Esophagus muscularis mucosa (tissue), 4 donors: ENCODE results near the gene HOXD1. TPM values are rescaled to one million over a fixed set of nuclear protein-coding genes. Genes with fewer than 3 reads are reported as not detected.

ENCODE experiments used
- DNase-seq: peaks from one replicate; pipeline ENCODE4 v3.0.0-alpha.2; 2017; ENCODE audit errors: extremely low spot score
- H3K27ac ChIP-seq, 4 donors: fragments of 200-600 bp; sonication (generic); replicated peaks in 1 of 4; 1 replicate in 3 of 4; 2 replicates in 1 of 4; pipeline ENCODE4 v1.5.1; 2016 to 2019; ENCODE audit warnings: mild to moderate bottlenecking in 1 of 4
- H3K27me3 ChIP-seq, 4 donors: fragments of 200-600 bp; sonication (generic); one replicate each; pipeline versions ENCODE4 v1.5.1 to v1.6.0; 2016 to 2019
- H3K36me3 ChIP-seq, 4 donors: fragments of 200-600 bp; sonication (generic); one replicate each; pipeline ENCODE4 v1.5.1; 2016 to 2019
- H3K4me1 ChIP-seq, 4 donors: fragments of 200-600 bp; sonication (generic); one replicate each; pipeline ENCODE4 v1.5.1; 2016 to 2019
- H3K4me3 ChIP-seq, 4 donors: fragments of 200-600 bp; sonication (generic); 1 replicate in 2 of 4; 2 replicates in 2 of 4; pipeline ENCODE4 v1.5.1; 2016 to 2019; ENCODE audit warnings: mild to moderate bottlenecking in 4 of 4, moderate library complexity in 1 of 4
- H3K9me3 ChIP-seq, 4 donors: fragments of 200-600 bp; sonication (generic); 1 replicate in 3 of 4; 2 replicates in 1 of 4; pipeline ENCODE4 v1.5.1; 2016 to 2019
- CTCF ChIP-seq, 3 experiments: fragments of 200-600 bp in 2 of 3; fragments of 450-650 bp in 1 of 3; sonication (generic) in 2 of 3; IDR thresholded peaks; one replicate each; pipeline ENCODE4 v1.5.1; 2017 to 2019; ENCODE audit warnings: antibody characterized with exemption in 3 of 3, mild to moderate bottlenecking in 2 of 3, moderate library complexity in 1 of 3
- EP300 ChIP-seq: sonication (generic); formaldehyde crosslinking; IDR thresholded peaks from one replicate; pipeline ENCODE4 v1.6.1; 2017; ENCODE audit warnings: antibody characterized with exemption
- POLR2A ChIP-seq: fragments of 450-650 bp; IDR thresholded peaks from one replicate; pipeline ENCODE4 v1.6.1; 2017; ENCODE audit warnings: antibody characterized with exemption, moderate library complexity, mild to moderate bottlenecking, low read depth
- POLR2AphosphoS5 ChIP-seq, 2 donors: sonication (generic); formaldehyde crosslinking; IDR thresholded peaks; one replicate each; pipeline ENCODE4 v1.6.1; 2017; ENCODE audit warnings: antibody characterized with exemption in 2 of 2
- WGBS: methylation state at CpG from one replicate; pipeline ENCODE4 v1.1.5; 2018; 5-methylcytosine and 5-hydroxymethylcytosine counted together
- intact Hi-C: fragments of 100-400 bp; cut with DNase I; formaldehyde crosslinking; loops from one replicate; pipeline ENCODE4 v1.15.1; 2023
- total RNA-seq, 4 donors: library from RNA; depleted of rRNA; stranded (reverse); fragments of >200 nt; gene quantifications; one replicate each; pipeline versions ENCODE4 v1.1.0 to v1.2.1, GENCODE V29; 2016

Gene HOXD1
- total RNA-seq, 4 donors from 2014 or later, result 0.19 to 0.34 TPM; not detected in 2

- H3K27ac ChIP-seq, result no peak overlapping the region
- intact Hi-C loops, result no loop called here
- no peak for DNase-seq
- TF ChIP-seq CTCF (IDR thresholded peaks at IDR 0.05) (no peak), POLR2A (no peak), POLR2AphosphoS5 (IDR thresholded peaks at IDR 0.05) (no peak), EP300 (no peak)
- 49% methylated on average over 2 of the region's 2 CpGs for WGBS
- no peaks in the 10 kb centered on the region for H3K4me1 ChIP-seq
- no peaks in the 10 kb centered on the region for H3K36me3 ChIP-seq
- H3K9me3 ChIP-seq, result no peaks in the 10 kb centered on the region
- H3K27me3 ChIP-seq, result peaks cover 0 to 28% (median 0%) of the 10 kb centered on the region in 4 donors
- H3K4me3 ChIP-seq, result no peak overlapping the region
Measured at GRCh38 chr2:176234156-176234555, 45.7 kb downstream of the HOXD1 start.

GRCh38 chr2:176234940-176235339 is 46.5 kb downstream of the HOXD1 start:
- no peak overlapping the region for H3K4me3 ChIP-seq
- no peaks in the 10 kb centered on the region for H3K36me3 ChIP-seq
- intact Hi-C loops, result no loop called here
- no peak for TF ChIP-seq EP300
- no peak for TF ChIP-seq POLR2A
- TF ChIP-seq POLR2AphosphoS5 (IDR thresholded peaks at IDR 0.05), result no peak
- no peak for TF ChIP-seq CTCF (IDR thresholded peaks at IDR 0.05)
- WGBS, result 38% methylated on average over 1 of the region's 1 CpG
- H3K27me3 ChIP-seq, result peaks cover 0 to 20% (median 0%) of the 10 kb centered on the region in 4 donors
- DNase-seq, result no peak
- no peaks in the 10 kb centered on the region for H3K9me3 ChIP-seq
- H3K27ac ChIP-seq, result no peak overlapping the region
- H3K4me1 ChIP-seq, result no peaks in the 10 kb centered on the region

- no peak for DNase-seq
- no peaks in the 10 kb centered on the region for H3K36me3 ChIP-seq
- no peak for TF ChIP-seq POLR2AphosphoS5 (IDR thresholded peaks at IDR 0.05)
- no peak for TF ChIP-seq EP300
- no peak for TF ChIP-seq CTCF (IDR thresholded peaks at IDR 0.05)
- no peak for TF ChIP-seq POLR2A
- peaks cover 0 to 15% (median 0%) of the 10 kb centered on the region in 4 donors for H3K27me3 ChIP-seq
- no peak overlapping the region for H3K27ac ChIP-seq
- no peak overlapping the region for H3K4me3 ChIP-seq
- no peaks in the 10 kb centered on the region for H3K9me3 ChIP-seq
- 47% methylated on average over 4 of the region's 4 CpGs for WGBS
- intact Hi-C loops, result no loop called here
- no peaks in the 10 kb centered on the region for H3K4me1 ChIP-seq
Measured at GRCh38 chr2:176237456-176237855, 49.0 kb downstream of the HOXD1 start.

GRCh38 chr2:176239031-176239430 is 50.6 kb downstream of the HOXD1 start:
- 71% methylated on average over 4 of the region's 4 CpGs for WGBS

More at GRCh38 chr2:176239031-176239430, 50.6 kb downstream of the HOXD1 start:
- H3K27me3 ChIP-seq, result peaks cover 0 to 5% (median 0%) of the 10 kb centered on the region in 4 donors
- intact Hi-C loops, result no loop called here
- no peaks in the 10 kb centered on the region for H3K9me3 ChIP-seq
- H3K27ac ChIP-seq, result no peak overlapping the region
- TF ChIP-seq CTCF (IDR thresholded peaks at IDR 0.05) (no peak), POLR2AphosphoS5 (IDR thresholded peaks at IDR 0.05) (no peak), EP300 (no peak), POLR2A (no peak)
- H3K4me3 ChIP-seq, result no peak overlapping the region
- H3K4me1 ChIP-seq, result no peaks in the 10 kb centered on the region
- no peak for DNase-seq
- no peaks in the 10 kb centered on the region for H3K36me3 ChIP-seq
